ENCODE data around the gene USH1G.

USH1G gene

DNA sequence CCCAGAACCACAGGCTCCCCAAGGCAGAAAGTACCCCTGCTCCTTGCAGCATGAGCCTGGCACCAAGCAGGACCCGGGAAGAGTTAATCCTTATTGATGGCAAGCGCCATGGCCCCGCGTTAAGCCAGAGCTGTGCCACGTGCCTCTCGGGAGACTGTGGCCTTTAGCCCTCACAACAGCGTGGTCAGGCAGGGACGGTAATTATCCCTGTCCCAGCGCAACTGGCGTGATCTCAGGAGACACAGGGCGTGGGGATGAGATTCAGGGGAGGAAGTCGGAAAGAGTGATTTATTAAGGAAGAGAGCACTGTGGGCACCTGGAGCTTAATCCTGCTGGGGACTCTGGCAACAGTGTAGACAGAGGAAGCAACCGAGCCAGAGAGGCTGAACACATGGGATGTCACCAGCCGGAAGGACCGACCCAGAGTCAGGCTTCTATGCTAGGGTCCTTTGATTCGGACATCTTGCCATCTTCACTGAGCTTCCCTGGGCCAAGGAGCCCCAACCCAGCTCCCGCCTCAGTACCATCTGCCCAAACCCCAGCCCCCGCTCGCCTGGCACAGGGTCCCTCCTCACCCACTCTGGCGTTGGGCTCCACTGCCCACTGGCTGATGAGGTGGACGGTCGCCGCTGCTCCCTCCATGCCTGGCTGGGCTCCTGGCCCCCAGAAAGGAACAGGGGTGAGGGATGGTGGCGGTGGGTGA is 29.5 kb upstream of the USH1G start:
- DNase-seq (ENCODE audit: extremely low spot score) = no peak
- POLR2A ChIA-PET = interaction anchor here (1.4 kb wide), 1 partner anchor 30 kb away, joined by 3 read pairs; no protein-coding TSS in a partner anchor
- CTCF ChIA-PET = interaction anchor here (0.6 to 1.2 kb wide), 3 partner anchors 9 to 29 kb away, joined by 3 to 4 read pairs (median 4); partner anchors contain the start of gene OTOP2
- no peak for TF ChIP-seq TARDBP (IDR thresholded peaks at IDR 0.05)
- no peak for TF ChIP-seq SUZ12 (IDR thresholded peaks at IDR 0.05)
- TF ChIP-seq ZNF384 (IDR thresholded peaks at IDR 0.05) = no peak
- TF ChIP-seq ELF4 (IDR thresholded peaks at IDR 0.05) = no peak
- TF ChIP-seq CTBP1 (IDR thresholded peaks at IDR 0.05; ENCODE audit: borderline replicate concordance) = no peak
- TF ChIP-seq NFRKB (IDR thresholded peaks at IDR 0.05) = no peak
- no peak for TF ChIP-seq LEF1 (IDR thresholded peaks at IDR 0.05; ENCODE audit: borderline replicate concordance)
- TF ChIP-seq ARNT (IDR thresholded peaks at IDR 0.05) = no peak
- no peak for TF ChIP-seq FOXA1 (IDR thresholded peaks at IDR 0.05)
- no peak for TF ChIP-seq FOXK2 (IDR thresholded peaks at IDR 0.05)
- TF ChIP-seq HDGF (IDR thresholded peaks at IDR 0.05; ENCODE audit: borderline replicate concordance) = no peak
- TF ChIP-seq, protein P1, sequence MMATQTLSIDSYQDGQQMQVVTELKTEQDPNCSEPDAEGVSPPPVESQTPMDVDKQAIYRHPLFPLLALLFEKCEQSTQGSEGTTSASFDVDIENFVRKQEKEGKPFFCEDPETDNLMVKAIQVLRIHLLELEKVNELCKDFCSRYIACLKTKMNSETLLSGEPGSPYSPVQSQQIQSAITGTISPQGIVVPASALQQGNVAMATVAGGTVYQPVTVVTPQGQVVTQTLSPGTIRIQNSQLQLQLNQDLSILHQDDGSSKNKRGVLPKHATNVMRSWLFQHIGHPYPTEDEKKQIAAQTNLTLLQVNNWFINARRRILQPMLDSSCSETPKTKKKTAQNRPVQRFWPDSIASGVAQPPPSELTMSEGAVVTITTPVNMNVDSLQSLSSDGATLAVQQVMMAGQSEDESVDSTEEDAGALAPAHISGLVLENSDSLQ (IDR thresholded peaks at IDR 0.05) = no peak
- no peak for TF ChIP-seq FOXM1 (IDR thresholded peaks at IDR 0.05; ENCODE audit: borderline replicate concordance)
- TF ChIP-seq BHLHE40 (IDR thresholded peaks at IDR 0.05; ENCODE audit: borderline replicate concordance) = no peak
- TF ChIP-seq SP1 (IDR thresholded peaks at IDR 0.05) = no peak
- TF ChIP-seq L3MBTL2 (conservative IDR thresholded peaks at IDR 0.05) = no peak

DNA sequence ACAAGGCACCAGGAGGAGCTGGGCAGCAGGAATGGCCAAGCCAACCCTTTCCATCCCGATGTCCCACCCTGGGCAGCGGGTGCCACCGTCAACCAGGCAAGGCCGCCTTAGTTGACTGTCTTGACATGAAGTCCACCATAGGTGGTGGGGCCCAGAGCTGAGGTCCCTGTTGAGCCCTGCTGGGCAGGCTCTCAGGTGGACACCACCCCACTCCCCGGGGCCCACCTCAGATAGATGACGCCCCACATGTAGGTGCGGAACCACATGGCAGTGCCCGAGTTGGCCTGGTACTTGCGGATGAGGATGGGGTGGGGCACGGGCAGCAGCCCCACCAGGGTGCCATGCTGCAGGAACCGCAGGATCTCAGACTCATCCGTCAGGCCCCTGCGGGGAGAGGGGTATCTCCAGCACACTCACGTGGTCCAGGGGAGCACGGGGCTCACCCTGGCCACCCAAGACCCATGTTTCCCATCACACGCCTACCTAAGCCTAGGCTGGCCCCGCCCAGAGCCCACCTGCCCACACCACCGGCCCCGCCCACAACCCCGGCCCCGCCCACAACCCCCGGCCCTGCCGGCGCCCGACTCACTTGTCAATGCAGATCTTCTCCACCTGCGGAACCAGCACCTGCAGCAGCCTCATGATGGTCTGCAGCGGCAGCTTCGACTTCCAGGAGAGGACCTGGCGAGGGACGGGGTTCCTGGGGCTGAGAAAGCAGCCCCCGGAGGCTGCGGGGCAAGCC is 28.8 kb upstream of the USH1G start:
- DNase-seq (ENCODE audit: extremely low spot score) = no peak
- POLR2A ChIA-PET = interaction anchor here (1.3 to 1.4 kb wide), 2 partner anchors 31 to 61 kb away, joined by 3 to 5 read pairs; partner anchors contain the start of gene MRPL58
- CTCF ChIA-PET = interaction anchor here (1.4 kb wide), 1 partner anchor 9 kb away, joined by 6 read pairs; no protein-coding TSS in a partner anchor
- TF ChIP-seq BHLHE40 (IDR thresholded peaks at IDR 0.05; ENCODE audit: borderline replicate concordance) (no peak), CTBP1 (IDR thresholded peaks at IDR 0.05; ENCODE audit: borderline replicate concordance) (no peak), TARDBP (IDR thresholded peaks at IDR 0.05) (no peak), L3MBTL2 (conservative IDR thresholded peaks at IDR 0.05) (no peak), ZNF384 (IDR thresholded peaks at IDR 0.05) (no peak), FOXM1 (IDR thresholded peaks at IDR 0.05; ENCODE audit: borderline replicate concordance) (no peak), NFRKB (IDR thresholded peaks at IDR 0.05) (no peak), ELF4 (IDR thresholded peaks at IDR 0.05) (no peak), HDGF (IDR thresholded peaks at IDR 0.05; ENCODE audit: borderline replicate concordance) (no peak), SUZ12 (IDR thresholded peaks at IDR 0.05) (no peak), FOXA1 (IDR thresholded peaks at IDR 0.05) (no peak), FOXK2 (IDR thresholded peaks at IDR 0.05) (no peak), SP1 (IDR thresholded peaks at IDR 0.05) (no peak), LEF1 (IDR thresholded peaks at IDR 0.05; ENCODE audit: borderline replicate concordance) (no peak), ARNT (IDR thresholded peaks at IDR 0.05) (no peak)
- TF ChIP-seq, protein P1 (IDR thresholded peaks at IDR 0.05) = no peak

DNA sequence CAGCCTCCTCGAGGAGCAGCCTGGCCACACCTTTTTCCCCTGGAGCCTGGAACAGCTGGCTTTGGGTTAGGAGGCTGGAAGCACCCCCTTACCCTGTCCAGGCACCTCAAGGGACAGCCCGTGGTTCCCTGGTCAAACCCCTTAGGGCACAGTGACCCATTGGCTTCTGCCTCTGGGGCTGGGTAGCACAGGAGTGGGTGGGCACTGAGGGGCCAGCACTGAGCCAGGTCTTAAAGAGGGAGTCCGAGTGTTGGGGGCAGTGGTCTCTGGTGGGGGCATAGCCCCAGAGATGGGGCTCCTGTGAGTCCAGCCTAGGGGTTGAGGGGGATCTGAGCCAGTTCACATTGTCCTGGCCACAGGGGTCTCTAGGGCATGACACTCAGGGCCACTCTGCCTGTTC is 28.0 kb upstream of the USH1G start:
- CTCF ChIA-PET = interaction anchor here (1.4 kb wide), 1 partner anchor 10 kb away, joined by 6 read pairs; no protein-coding TSS in a partner anchor
- DNase-seq (ENCODE audit: extremely low spot score) = no peak
- TF ChIP-seq LEF1 (IDR thresholded peaks at IDR 0.05; ENCODE audit: borderline replicate concordance) (no peak), CTBP1 (IDR thresholded peaks at IDR 0.05; ENCODE audit: borderline replicate concordance) (no peak), SUZ12 (IDR thresholded peaks at IDR 0.05) (no peak), FOXK2 (IDR thresholded peaks at IDR 0.05) (no peak), L3MBTL2 (conservative IDR thresholded peaks at IDR 0.05) (no peak), SP1 (IDR thresholded peaks at IDR 0.05) (no peak), FOXM1 (IDR thresholded peaks at IDR 0.05; ENCODE audit: borderline replicate concordance) (no peak), FOXA1 (IDR thresholded peaks at IDR 0.05) (no peak), ELF4 (IDR thresholded peaks at IDR 0.05) (no peak), ARNT (IDR thresholded peaks at IDR 0.05) (no peak), BHLHE40 (IDR thresholded peaks at IDR 0.05; ENCODE audit: borderline replicate concordance) (no peak), NFRKB (IDR thresholded peaks at IDR 0.05) (no peak), HDGF (IDR thresholded peaks at IDR 0.05; ENCODE audit: borderline replicate concordance) (no peak), TARDBP (IDR thresholded peaks at IDR 0.05) (no peak), ZNF384 (IDR thresholded peaks at IDR 0.05) (no peak)
- TF ChIP-seq, protein P1 (IDR thresholded peaks at IDR 0.05) = no peak
- POLR2A ChIA-PET = interaction anchor here (1.3 to 2.6 kb wide), 2 partner anchors 62 to 78 kb away, joined by 5 to 6 read pairs; partner anchors contain the start of genes FDXR and MRPL58

DNA sequence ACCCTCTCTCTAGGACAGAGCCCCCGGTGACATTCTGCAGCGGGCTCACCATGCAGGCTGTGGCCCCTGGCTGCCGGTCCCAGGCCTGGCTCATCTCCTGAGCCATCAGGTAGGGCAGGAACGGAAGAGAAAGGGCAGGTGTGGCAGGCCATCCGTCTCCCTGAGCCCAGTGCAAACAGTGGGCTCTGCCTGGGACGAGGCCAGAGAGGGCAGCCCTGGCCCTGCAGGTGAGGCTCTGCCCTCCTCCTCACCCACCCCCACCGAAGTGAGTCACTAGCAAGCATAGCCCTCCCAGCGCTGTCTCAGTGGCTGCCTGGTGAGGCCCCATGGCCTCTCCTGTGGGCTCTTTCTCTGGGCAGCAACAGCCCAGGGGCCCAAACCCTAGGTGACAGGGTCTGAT is 27.2 kb upstream of the USH1G start:
- ChIA-PET POLR2A (interaction anchor here (1.3 to 2.6 kb wide), 2 partner anchors 62 to 77 kb away, joined by 5 to 6 read pairs; partner anchors contain the start of genes FDXR and MRPL58), CTCF (interaction anchor here (1.2 to 3.7 kb wide), 3 partner anchors 8 to 28 kb away, joined by 3 to 25 read pairs (median 14); no protein-coding TSS in a partner anchor)
- TF ChIP-seq SP1 (IDR thresholded peaks at IDR 0.05) (no peak), FOXM1 (IDR thresholded peaks at IDR 0.05; ENCODE audit: borderline replicate concordance) (no peak), NFRKB (IDR thresholded peaks at IDR 0.05) (no peak), ZNF384 (IDR thresholded peaks at IDR 0.05) (no peak), FOXA1 (IDR thresholded peaks at IDR 0.05) (no peak), FOXK2 (IDR thresholded peaks at IDR 0.05) (no peak), LEF1 (IDR thresholded peaks at IDR 0.05; ENCODE audit: borderline replicate concordance) (no peak), SUZ12 (IDR thresholded peaks at IDR 0.05) (no peak), CTBP1 (IDR thresholded peaks at IDR 0.05; ENCODE audit: borderline replicate concordance) (no peak), HDGF (IDR thresholded peaks at IDR 0.05; ENCODE audit: borderline replicate concordance) (no peak), TARDBP (IDR thresholded peaks at IDR 0.05) (no peak), BHLHE40 (IDR thresholded peaks at IDR 0.05; ENCODE audit: borderline replicate concordance) (no peak), ARNT (IDR thresholded peaks at IDR 0.05) (no peak), ELF4 (IDR thresholded peaks at IDR 0.05) (no peak), L3MBTL2 (conservative IDR thresholded peaks at IDR 0.05) (no peak)
- TF ChIP-seq, protein P1 (IDR thresholded peaks at IDR 0.05) = no peak
- no peak for DNase-seq (ENCODE audit: extremely low spot score)
